Natural killer cell (primary cell): Measurements from ENCODE around the gene CD53. TPM values are rescaled to one million over a fixed set of nuclear protein-coding genes. Genes with fewer than 3 reads are reported as not detected.
A peak's percentile ranks its signal among the peaks of the same experiment; 100 is the strongest.
"Not testable (repeated sequence)": the region's sequence is repeated elsewhere in the genome, so short reads cannot be mapped to it uniquely, and the experiment has no call there.

Experiments
- ATAC-seq, 3 donors: fragments of 150-1000 bp in 2 of 3; fragments of 200-7000 bp in 1 of 3; cut with Tn5 transposase; 1 replicate in 1 of 3; 2 replicates in 2 of 3; pipeline ENCODE4 v1.10.0; 2021; ENCODE audit warnings: mild to moderate bottlenecking in 2 of 3, moderate library complexity in 2 of 3
- DNase-seq, 2 donors: peaks; one replicate each; pipeline versions ENCODE4 v3.0.0 to v3.0.0-alpha.2; 2013 to 2021; ENCODE audit warnings: mixed read lengths in 1 of 2
- H3K27ac ChIP-seq: one replicate; pipeline ENCODE4 v1.5.1; 2013; ENCODE audit warnings: mild to moderate bottlenecking, low read length
- H3K27me3 ChIP-seq: one replicate; pipeline ENCODE4 v1.6.1; 2013; ENCODE audit warnings: low read length; ENCODE audit not compliant: control insufficient read depth, insufficient read depth
- H3K36me3 ChIP-seq: one replicate; pipeline ENCODE4 v1.6.1; 2013; ENCODE audit warnings: low read length; ENCODE audit not compliant: control insufficient read depth, insufficient read depth
- H3K4me1 ChIP-seq: one replicate; pipeline ENCODE4 v1.6.1; 2013; ENCODE audit warnings: low read length; ENCODE audit not compliant: control insufficient read depth, insufficient read depth
- H3K4me3 ChIP-seq: one replicate; pipeline ENCODE4 v1.5.1; 2013; ENCODE audit warnings: low read length
- H3K9me3 ChIP-seq: one replicate; pipeline ENCODE4 v1.6.1; 2013; ENCODE audit warnings: low read length; ENCODE audit not compliant: control insufficient read depth, insufficient read depth
- H3K27ac Mint-ChIP-seq, 2 donors: one replicate each; pipeline ENCODE4 v1.8.0; 2022; ENCODE audit warnings: mild to moderate bottlenecking in 2 of 2, mixed read lengths in 2 of 2, moderate library complexity in 1 of 2
- H3K27me3 Mint-ChIP-seq, 2 donors: one replicate each; pipeline ENCODE4 v1.8.0; 2022; ENCODE audit warnings: low read depth in 2 of 2, mixed read lengths in 2 of 2
- H3K36me3 Mint-ChIP-seq: one replicate; pipeline ENCODE4 v1.8.0; 2022; ENCODE audit warnings: mixed read lengths
- H3K4me1 Mint-ChIP-seq, 2 donors: one replicate each; pipeline ENCODE4 v1.8.0; 2022; ENCODE audit warnings: mixed read lengths in 2 of 2
- H3K4me3 Mint-ChIP-seq: one replicate; pipeline ENCODE4 v1.8.0; 2022; ENCODE audit warnings: mild to moderate bottlenecking, moderate library complexity, mixed read lengths
- H3K9me3 Mint-ChIP-seq, 2 donors: one replicate each; pipeline ENCODE4 v1.8.0; 2022; ENCODE audit warnings: mixed read lengths in 2 of 2
- WGBS: methylation state at CpG from one replicate; pipeline ENCODE4 v1.1.7; 2013; ENCODE audit warnings: missing lambda C conversion rate; ENCODE audit not compliant: insufficient coverage; 5-methylcytosine and 5-hydroxymethylcytosine counted together
- intact Hi-C: fragments of 100-400 bp; cut with micrococcal nuclease; formaldehyde crosslinking; loops from one replicate; pipeline ENCODE4 v1.14.2; 2022
- total RNA-seq, 4 donors: library from RNA; stranded (reverse); fragments of 120-200 nt in 1 of 4; gene quantifications; one replicate each; pipeline versions ENCODE4 v1.2.3 to v1.2.4, GENCODE V29; 2013 to 2022
- TF ChIP-seq, protein P1 (sequence below): fragments of 200-600 bp; IDR thresholded peaks from one replicate; pipeline ENCODE4 v1.8.0; 2022; ENCODE audit warnings: antibody characterized with exemption

The CD53 gene, protein sequence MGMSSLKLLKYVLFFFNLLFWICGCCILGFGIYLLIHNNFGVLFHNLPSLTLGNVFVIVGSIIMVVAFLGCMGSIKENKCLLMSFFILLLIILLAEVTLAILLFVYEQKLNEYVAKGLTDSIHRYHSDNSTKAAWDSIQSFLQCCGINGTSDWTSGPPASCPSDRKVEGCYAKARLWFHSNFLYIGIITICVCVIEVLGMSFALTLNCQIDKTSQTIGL
- 100 to 1,000 TPM; 522 to 584 (median 541) TPM for total RNA-seq
- total RNA-seq (2013), result 838 TPM

DNA sequence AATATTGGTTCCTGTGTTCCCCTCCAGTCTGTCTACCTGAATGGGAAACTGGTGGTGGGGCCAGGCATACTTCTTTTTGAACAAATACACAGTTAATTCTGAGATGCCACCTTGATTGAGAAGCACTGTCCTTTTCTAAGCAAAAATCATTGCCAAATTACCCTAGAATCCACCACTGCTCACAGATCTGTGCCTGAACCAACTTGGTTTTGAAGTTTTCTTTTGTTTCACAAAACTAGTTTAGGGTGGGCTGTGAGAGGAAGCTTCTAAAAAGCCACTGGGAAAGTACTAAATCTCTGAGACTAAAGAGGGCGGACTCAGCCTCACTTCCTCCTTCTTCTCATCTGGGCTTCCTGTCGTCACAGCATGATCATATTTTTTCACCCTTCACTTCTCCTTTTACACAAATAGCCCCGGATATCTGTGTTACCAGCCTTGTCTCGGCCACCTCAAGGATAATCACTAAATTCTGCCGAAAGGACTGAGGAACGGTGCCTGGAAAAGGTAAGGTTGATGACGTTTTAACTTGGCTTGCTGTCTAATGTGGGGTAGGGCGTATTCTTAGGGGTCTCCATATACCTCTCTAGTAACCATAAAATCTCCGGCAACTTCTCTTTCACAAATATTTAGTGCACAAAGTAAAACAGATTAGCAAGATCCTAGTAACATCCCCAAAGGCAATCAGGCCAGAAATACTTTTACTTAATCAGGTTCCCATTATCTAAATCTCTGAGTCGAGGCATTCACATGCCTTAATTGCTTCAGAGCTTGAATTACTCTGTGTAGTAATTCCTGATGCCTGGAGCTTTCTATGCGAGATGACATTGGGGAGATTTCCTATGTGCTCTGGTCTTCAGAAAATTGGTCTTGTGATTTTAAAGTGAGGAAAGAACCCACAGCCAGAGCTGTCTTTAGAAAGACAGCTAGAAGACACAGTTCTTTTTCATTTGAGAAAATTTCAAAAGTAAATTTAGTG lies at the start of gene CD53:
Gene CD53, plus strand, starts transcription at position 404 of the 976 bp plus-strand sequence. CDS start 18,261 bp downstream, outside the sequence.
- ATAC-seq (peak; percentile 63 to 82 (median 78)), DNase-seq (peak; percentile 46 to 88)
- H3K4me1 Mint-ChIP-seq, result peaks cover 48 to 77% of the 10 kb centered on the region in 2 donors
- intact Hi-C loops, result loop anchor here (1.0 to 10.0 kb wide), 3 partner anchors 8 to 722 kb away; no protein-coding TSS in a partner anchor
- peaks cover 22% of the 10 kb centered on the region for H3K4me1 ChIP-seq
- H3K9me3 ChIP-seq, result no peaks in the 10 kb centered on the region
- H3K36me3 Mint-ChIP-seq, result peaks cover 20% of the 10 kb centered on the region
- H3K27me3 ChIP-seq, result no peaks in the 10 kb centered on the region
- H3K36me3 ChIP-seq, result peaks cover 9% of the 10 kb centered on the region
- TF ChIP-seq, protein P1, sequence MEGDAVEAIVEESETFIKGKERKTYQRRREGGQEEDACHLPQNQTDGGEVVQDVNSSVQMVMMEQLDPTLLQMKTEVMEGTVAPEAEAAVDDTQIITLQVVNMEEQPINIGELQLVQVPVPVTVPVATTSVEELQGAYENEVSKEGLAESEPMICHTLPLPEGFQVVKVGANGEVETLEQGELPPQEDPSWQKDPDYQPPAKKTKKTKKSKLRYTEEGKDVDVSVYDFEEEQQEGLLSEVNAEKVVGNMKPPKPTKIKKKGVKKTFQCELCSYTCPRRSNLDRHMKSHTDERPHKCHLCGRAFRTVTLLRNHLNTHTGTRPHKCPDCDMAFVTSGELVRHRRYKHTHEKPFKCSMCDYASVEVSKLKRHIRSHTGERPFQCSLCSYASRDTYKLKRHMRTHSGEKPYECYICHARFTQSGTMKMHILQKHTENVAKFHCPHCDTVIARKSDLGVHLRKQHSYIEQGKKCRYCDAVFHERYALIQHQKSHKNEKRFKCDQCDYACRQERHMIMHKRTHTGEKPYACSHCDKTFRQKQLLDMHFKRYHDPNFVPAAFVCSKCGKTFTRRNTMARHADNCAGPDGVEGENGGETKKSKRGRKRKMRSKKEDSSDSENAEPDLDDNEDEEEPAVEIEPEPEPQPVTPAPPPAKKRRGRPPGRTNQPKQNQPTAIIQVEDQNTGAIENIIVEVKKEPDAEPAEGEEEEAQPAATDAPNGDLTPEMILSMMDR, result no peak
- H3K27ac ChIP-seq, result peak within 1 kb of the TSS; percentile 94
- no peaks in the 10 kb centered on the region for H3K9me3 Mint-ChIP-seq
- 0% methylated on average over 9 of the region's 11 CpGs for WGBS
- peak within 1 kb of the TSS; percentile 71 for H3K4me3 ChIP-seq
- peak within 1 kb of the TSS; percentile 92 to 99 for H3K27ac Mint-ChIP-seq
- peak within 1 kb of the TSS; percentile 99 for H3K4me3 Mint-ChIP-seq
- no peaks in the 10 kb centered on the region for H3K27me3 Mint-ChIP-seq

DNA sequence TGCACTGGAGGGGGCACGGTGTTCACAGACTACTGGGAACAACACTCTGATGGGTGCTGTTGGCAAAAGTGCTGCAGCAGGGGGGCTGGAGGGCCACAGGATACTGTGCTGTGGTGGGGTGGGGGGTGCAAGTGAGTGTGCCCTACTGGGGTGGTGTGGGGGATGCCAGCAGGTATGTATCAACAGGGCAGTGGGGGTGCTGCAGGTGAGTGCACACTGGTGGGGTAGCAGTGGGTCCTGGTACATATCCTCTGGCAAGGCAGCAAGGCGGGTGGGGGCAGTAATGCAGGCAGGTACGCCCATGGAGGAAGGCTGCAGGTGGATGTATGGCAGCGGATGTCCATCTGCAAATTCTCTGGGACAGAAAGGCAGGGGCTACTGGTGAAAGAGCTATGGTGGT lies 48.8 kb upstream of the CD53 start:
- Mint-ChIP-seq H3K27ac (no peak overlapping the region), H3K4me3 (no peak overlapping the region)
- intact Hi-C loops, result no loop called here

DNA sequence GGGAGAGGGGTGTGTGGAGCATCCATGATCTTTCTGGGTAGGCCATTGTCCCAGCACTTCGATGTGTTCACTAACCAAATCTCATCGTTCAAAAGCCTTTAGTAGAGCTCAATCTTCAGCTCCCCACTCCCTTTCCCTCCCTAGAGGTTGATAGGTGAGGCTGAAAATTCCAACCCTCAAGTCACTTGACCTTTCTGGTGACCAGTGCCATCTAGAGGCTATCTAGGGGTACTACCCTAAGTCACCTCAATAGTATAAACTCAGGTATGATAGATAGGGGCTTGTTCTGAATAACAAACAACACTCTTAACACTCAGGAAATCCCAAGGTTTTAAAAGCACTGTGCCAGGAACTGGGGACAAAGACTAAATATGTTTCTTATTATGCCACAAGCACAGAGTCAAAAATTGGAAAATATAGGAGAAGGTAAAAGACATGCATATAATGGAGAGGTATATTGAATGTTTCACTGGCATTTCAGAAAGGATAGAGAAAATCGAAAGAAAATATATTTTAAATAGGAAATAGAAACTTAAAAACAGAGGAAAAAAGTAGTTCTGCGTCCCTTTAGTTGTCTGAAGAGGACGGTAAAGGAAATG lies 42.9 kb upstream of the CD53 start:
- no peak overlapping the region for H3K27ac ChIP-seq
- Mint-ChIP-seq H3K4me3 (no peak overlapping the region), H3K27me3 (peaks cover 22 to 45% of the 10 kb centered on the region in 2 donors), H3K27ac (no peak overlapping the region), H3K36me3 (no peaks in the 10 kb centered on the region), H3K4me1 (peaks cover 6 to 7% of the 10 kb centered on the region in 2 donors), H3K9me3 (no peaks in the 10 kb centered on the region)
- no peaks in the 10 kb centered on the region for H3K27me3 ChIP-seq
- H3K4me1 ChIP-seq, result no peaks in the 10 kb centered on the region
- H3K9me3 ChIP-seq, result no peaks in the 10 kb centered on the region
- H3K36me3 ChIP-seq, result no peaks in the 10 kb centered on the region
- intact Hi-C loops, result no loop called here
- TF ChIP-seq, protein P1, result peak; percentile 89
- WGBS, result 68% methylated on average over 3 of the region's 5 CpGs
- peak; percentile 73 to 86 (median 75) for ATAC-seq
- no peak overlapping the region for H3K4me3 ChIP-seq
- DNase-seq, result peak in 1 of 2 donors; percentile 74

More for the DNA sequence above, 48.8 kb upstream of the CD53 start:
- H3K9me3 Mint-ChIP-seq, result no peaks in the 10 kb centered on the region
- DNase-seq (no peak), ATAC-seq (no peak)
- H3K27me3 Mint-ChIP-seq, result peaks cover 45 to 59% of the 10 kb centered on the region in 2 donors
- TF ChIP-seq, protein P1, result no peak
- Histone ChIP-seq H3K9me3 (no peaks in the 10 kb centered on the region), H3K27ac (no peak overlapping the region), H3K4me3 (no peak overlapping the region), H3K4me1 (no peaks in the 10 kb centered on the region), H3K36me3 (no peaks in the 10 kb centered on the region), H3K27me3 (no peaks in the 10 kb centered on the region)
- H3K36me3 Mint-ChIP-seq, result peaks cover 8% of the 10 kb centered on the region
- WGBS, result 91% methylated on average over 4 of the region's 4 CpGs
- no peaks in the 10 kb centered on the region for H3K4me1 Mint-ChIP-seq

DNA sequence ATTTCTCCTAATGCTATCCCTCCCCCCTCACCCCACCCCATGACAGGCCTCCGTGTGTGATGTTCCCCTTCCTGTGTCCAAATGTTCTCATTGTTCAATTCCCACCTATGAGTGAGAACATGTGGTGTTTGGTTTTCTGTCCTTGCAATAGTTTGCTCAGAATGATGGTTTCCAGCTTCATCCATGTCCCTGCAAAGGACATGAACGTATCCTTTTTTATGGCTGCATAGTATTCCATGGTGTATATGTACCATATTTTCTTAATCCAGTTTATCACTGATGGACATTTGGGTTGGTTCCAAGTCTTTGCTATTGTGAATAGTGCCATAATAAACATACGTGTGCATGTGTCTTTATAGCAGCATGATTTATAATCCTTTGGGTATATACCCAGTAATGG lies 39.2 kb upstream of the CD53 start:
- H3K36me3 ChIP-seq, H3K4me3 ChIP-seq, H3K9me3 Mint-ChIP-seq, H3K4me3 Mint-ChIP-seq, ATAC-seq, H3K9me3 ChIP-seq, H3K27ac ChIP-seq, H3K36me3 Mint-ChIP-seq, H3K4me1 Mint-ChIP-seq, DNase-seq, H3K4me1 ChIP-seq, H3K27me3 ChIP-seq, intact Hi-C loops, H3K27ac Mint-ChIP-seq: not testable (repeated sequence)
- peaks cover 17 to 28% of the 10 kb centered on the region in 2 donors for H3K27me3 Mint-ChIP-seq
- 100% methylated on average over 1 of the region's 3 CpGs for whole genome bisulfite sequencing
